Measurements from ENCODE around the gene KLHL3. TPM values are rescaled to one million over a fixed set of nuclear protein-coding genes. Genes with fewer than 3 reads are reported as not detected.

KLHL3 gene
- total and polyA plus RNA-seq, 2 donors (not counting 3 experiments of a cell fraction or from before 2014, with no cell fraction given): 8.8 to 13.6 TPM

DNA sequence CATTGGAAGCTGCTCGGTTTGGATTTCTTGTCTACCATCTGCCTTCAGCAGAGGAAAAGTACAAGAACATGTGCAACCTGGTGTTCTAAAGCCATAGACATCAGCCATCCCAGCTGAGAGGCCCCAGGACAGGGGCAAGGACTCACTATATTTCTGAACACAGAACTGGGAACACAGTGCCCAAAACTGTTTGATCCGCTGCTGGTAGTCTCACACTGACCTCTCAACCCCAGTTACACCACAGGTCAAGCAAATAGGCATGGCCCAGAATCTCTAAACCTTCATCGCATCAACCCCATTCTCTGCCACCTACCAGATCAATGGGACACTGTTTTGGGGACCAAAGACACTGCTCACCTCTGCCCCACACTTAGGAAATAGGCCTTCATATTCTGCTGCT, 2.0 kb downstream of the KLHL3 start:
- CTCF ChIA-PET: interaction anchor here (1.0 to 8.7 kb wide), 5 partner anchors 9 to 74 kb away, joined by 3 to 226 read pairs (median 8); no protein-coding TSS in a partner anchor
- peaks cover 40% of the 10 kb centered on the region for H3K4me1 ChIP-seq (ENCODE audit: control insufficient read depth, extremely low read depth, insufficient read depth, low read length)
- intact Hi-C loops (cut with micrococcal nuclease): no loop called here

DNA sequence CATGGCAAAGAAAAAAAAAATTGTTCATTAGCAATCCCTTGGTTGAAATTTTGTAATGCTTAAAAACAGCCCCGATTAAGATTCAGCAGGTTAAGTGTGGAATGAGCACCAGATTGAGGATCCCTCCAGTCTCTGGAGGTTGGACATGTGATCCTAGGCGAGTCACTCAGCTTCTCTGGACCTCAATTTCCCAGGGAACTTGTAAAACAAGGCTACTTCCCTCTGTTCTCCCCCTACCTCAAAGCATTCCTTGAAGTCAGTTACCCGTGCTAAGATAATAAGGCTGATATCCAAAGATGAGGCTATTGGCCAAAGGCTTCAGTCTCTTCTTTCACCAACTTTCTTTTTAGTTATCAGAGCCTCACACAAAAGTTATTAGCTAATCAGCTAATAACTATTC, 2.9 kb downstream of the KLHL3 start:
- no peak overlapping the region for H3K4me2 ChIP-seq (ENCODE audit: insufficient read depth, low read length)
- TF ChIP-seq JUN (IDR thresholded peaks at IDR 0.05; ENCODE audit: borderline replicate concordance, insufficient read depth, insufficient read length, low read depth) (no peak), MYC (IDR thresholded peaks at IDR 0.05; ENCODE audit: low read depth, low read length) (no peak), FOS (IDR thresholded peaks at IDR 0.05; ENCODE audit: borderline replicate concordance, insufficient read depth, low read length) (no peak), EZH2 (IDR thresholded peaks at IDR 0.05; ENCODE audit: borderline replicate concordance, low read depth, low read length, severe bottlenecking) (no peak), GATA2 (IDR thresholded peaks at IDR 0.05; ENCODE audit: insufficient read depth, insufficient read length, low read depth, low read length) (no peak), POLR2A (IDR thresholded peaks at IDR 0.05; ENCODE audit: low read depth, low read length) (no peak), POLR2AphosphoS5 (IDR thresholded peaks at IDR 0.05; ENCODE audit: insufficient read depth, low read depth, low read length) (no peak)
- TF ChIP-seq, protein P1, sequence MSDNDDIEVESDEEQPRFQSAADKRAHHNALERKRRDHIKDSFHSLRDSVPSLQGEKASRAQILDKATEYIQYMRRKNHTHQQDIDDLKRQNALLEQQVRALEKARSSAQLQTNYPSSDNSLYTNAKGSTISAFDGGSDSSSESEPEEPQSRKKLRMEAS (IDR thresholded peaks at IDR 0.05; ENCODE audit: insufficient read depth, insufficient read length): no peak
- TF ChIP-seq, protein P2, sequence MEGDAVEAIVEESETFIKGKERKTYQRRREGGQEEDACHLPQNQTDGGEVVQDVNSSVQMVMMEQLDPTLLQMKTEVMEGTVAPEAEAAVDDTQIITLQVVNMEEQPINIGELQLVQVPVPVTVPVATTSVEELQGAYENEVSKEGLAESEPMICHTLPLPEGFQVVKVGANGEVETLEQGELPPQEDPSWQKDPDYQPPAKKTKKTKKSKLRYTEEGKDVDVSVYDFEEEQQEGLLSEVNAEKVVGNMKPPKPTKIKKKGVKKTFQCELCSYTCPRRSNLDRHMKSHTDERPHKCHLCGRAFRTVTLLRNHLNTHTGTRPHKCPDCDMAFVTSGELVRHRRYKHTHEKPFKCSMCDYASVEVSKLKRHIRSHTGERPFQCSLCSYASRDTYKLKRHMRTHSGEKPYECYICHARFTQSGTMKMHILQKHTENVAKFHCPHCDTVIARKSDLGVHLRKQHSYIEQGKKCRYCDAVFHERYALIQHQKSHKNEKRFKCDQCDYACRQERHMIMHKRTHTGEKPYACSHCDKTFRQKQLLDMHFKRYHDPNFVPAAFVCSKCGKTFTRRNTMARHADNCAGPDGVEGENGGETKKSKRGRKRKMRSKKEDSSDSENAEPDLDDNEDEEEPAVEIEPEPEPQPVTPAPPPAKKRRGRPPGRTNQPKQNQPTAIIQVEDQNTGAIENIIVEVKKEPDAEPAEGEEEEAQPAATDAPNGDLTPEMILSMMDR (IDR thresholded peaks at IDR 0.05; ENCODE audit: extremely low read depth in 1 of 2, insufficient read depth in 1 of 2, low read depth in 1 of 2, low read length in 2 of 2): no peak
- H3K36me3 ChIP-seq (ENCODE audit: control insufficient read depth in 2 of 2, extremely low read depth in 1 of 2, insufficient read depth in 2 of 2, low read length in 2 of 2): peaks cover 0 to 2% of the 10 kb centered on the region in 2 experiments
- H3K9me1 ChIP-seq (replicated peaks; ENCODE audit: control insufficient read depth, extremely low read depth, insufficient read depth, low read length): no peaks in the 10 kb centered on the region
- no TSS peak for BruUV-seq (replicated peaks)
- H3K79me2 ChIP-seq (ENCODE audit: control insufficient read depth, insufficient read depth, low read length): peaks cover 3% of the 10 kb centered on the region
- CTCF ChIA-PET: interaction anchor here (1.0 to 8.7 kb wide), 6 partner anchors 9 to 103 kb away, joined by 3 to 226 read pairs (median 10); no protein-coding TSS in a partner anchor
- POLR2A ChIA-PET: no interaction called here
- FAIRE-seq (no peak), DNase-seq (ENCODE audit: low read depth, low spot score) (no peak)
- H3K9ac ChIP-seq (replicated peaks; ENCODE audit: extremely low read depth, insufficient read depth, low read length): no peak overlapping the region
- H2AFZ ChIP-seq (ENCODE audit: low read depth, low read length): no peak overlapping the region
- H3K4me1 ChIP-seq (ENCODE audit: control insufficient read depth, extremely low read depth, insufficient read depth, low read length): peaks cover 40% of the 10 kb centered on the region
- no peaks in the 10 kb centered on the region for H4K20me1 ChIP-seq (replicated peaks; ENCODE audit: control insufficient read depth, extremely low read depth, insufficient read depth, low read length)
- no peak overlapping the region for H3K27ac ChIP-seq (ENCODE audit: insufficient read depth, low read depth, low read length)
- intact Hi-C loops (cut with micrococcal nuclease): no loop called here
- no peaks in the 10 kb centered on the region for H3K27me3 ChIP-seq (ENCODE audit: control insufficient read depth in 2 of 2, insufficient read depth in 2 of 2, low read length in 2 of 2)
- dilution Hi-C loops (cut with MboI; ENCODE audit: extremely low pct_ligation_motif_present, low sequenced_read_pairs): no loop called here
- H3K4me3 ChIP-seq (replicated peaks in 1 of 3; ENCODE audit: insufficient read depth in 1 of 3, low read depth in 1 of 3, low read length in 3 of 3): no peak overlapping the region
- H3K9me3 ChIP-seq (replicated peaks; ENCODE audit: control insufficient read depth, insufficient read depth, low read length): no peaks in the 10 kb centered on the region

More for the DNA sequence above, 2.0 kb downstream of the KLHL3 start:
- H3K4me3 ChIP-seq (replicated peaks in 1 of 3; ENCODE audit: insufficient read depth in 1 of 3, low read depth in 1 of 3, low read length in 3 of 3): peak overlapping the region in 1 of 3 experiments; percentile 56
- H3K27ac ChIP-seq (ENCODE audit: insufficient read depth, low read depth, low read length): no peak overlapping the region
- H3K9me3 ChIP-seq (replicated peaks; ENCODE audit: control insufficient read depth, insufficient read depth, low read length): no peaks in the 10 kb centered on the region
- H3K9ac ChIP-seq (replicated peaks; ENCODE audit: extremely low read depth, insufficient read depth, low read length): no peak overlapping the region
- H3K27me3 ChIP-seq (ENCODE audit: control insufficient read depth in 2 of 2, insufficient read depth in 2 of 2, low read length in 2 of 2): no peaks in the 10 kb centered on the region
- POLR2A ChIA-PET: no interaction called here
- H2AFZ ChIP-seq (ENCODE audit: low read depth, low read length): no peak overlapping the region
- H3K36me3 ChIP-seq (ENCODE audit: control insufficient read depth in 2 of 2, extremely low read depth in 1 of 2, insufficient read depth in 2 of 2, low read length in 2 of 2): peaks cover 0 to 2% of the 10 kb centered on the region in 2 experiments
- peaks cover 3% of the 10 kb centered on the region for H3K79me2 ChIP-seq (ENCODE audit: control insufficient read depth, insufficient read depth, low read length)
- dilution Hi-C loops (cut with MboI; ENCODE audit: extremely low pct_ligation_motif_present, low sequenced_read_pairs): no loop called here
- no peak for TF ChIP-seq GATA2 (IDR thresholded peaks at IDR 0.05; ENCODE audit: insufficient read depth, insufficient read length, low read depth, low read length)
- no peak for TF ChIP-seq EZH2 (IDR thresholded peaks at IDR 0.05; ENCODE audit: borderline replicate concordance, low read depth, low read length, severe bottlenecking)
- no peak for TF ChIP-seq FOS (IDR thresholded peaks at IDR 0.05; ENCODE audit: borderline replicate concordance, insufficient read depth, low read length)
- TF ChIP-seq POLR2A (IDR thresholded peaks at IDR 0.05; ENCODE audit: low read depth, low read length): no peak
- no peak for TF ChIP-seq MYC (IDR thresholded peaks at IDR 0.05; ENCODE audit: low read depth, low read length)
- no peak for TF ChIP-seq POLR2AphosphoS5 (IDR thresholded peaks at IDR 0.05; ENCODE audit: insufficient read depth, low read depth, low read length)
- TF ChIP-seq, protein P2 (IDR thresholded peaks at IDR 0.05; ENCODE audit: extremely low read depth in 1 of 2, insufficient read depth in 1 of 2, low read depth in 1 of 2, low read length in 2 of 2): no peak
- peak overlapping the region; percentile 95 for H3K4me2 ChIP-seq (ENCODE audit: insufficient read depth, low read length)
- H4K20me1 ChIP-seq (replicated peaks; ENCODE audit: control insufficient read depth, extremely low read depth, insufficient read depth, low read length): no peaks in the 10 kb centered on the region
- no peaks in the 10 kb centered on the region for H3K9me1 ChIP-seq (replicated peaks; ENCODE audit: control insufficient read depth, extremely low read depth, insufficient read depth, low read length)
- DNase-seq (ENCODE audit: low read depth, low spot score): no peak
- FAIRE-seq: no peak
- no TSS peak for BruUV-seq (replicated peaks)

Data from endothelial cell of umbilical vein (primary cell).